Right cardiac atrium (tissue), 5 donors: ENCODE results near the gene ZXDC. TPM values are rescaled to one million over a fixed set of nuclear protein-coding genes. Genes with fewer than 3 reads are reported as not detected.

Experiments used
- ATAC-seq, 2 donors: fragments of 200-7000 bp; cut with Tn5 transposase; one replicate each; pipeline versions ENCODE4 v1.8.0 to v1.9.1; 2020; ENCODE audit warnings: moderate library complexity in 2 of 2, mild to moderate bottlenecking in 1 of 2
- DNase-seq, 3 donors: peaks; one replicate each; pipeline ENCODE4 v3.0.0-alpha.2; 2020
- H3K27ac ChIP-seq: one replicate; pipeline ENCODE4 v1.5.1; 2013; ENCODE audit warnings: mild to moderate bottlenecking, low read length, control low read depth, moderate library complexity
- H3K27me3 ChIP-seq: one replicate; pipeline ENCODE4 v1.6.1; 2013; ENCODE audit not compliant: control insufficient read depth, insufficient read depth
- H3K4me1 ChIP-seq: one replicate; pipeline ENCODE4 v1.6.1; 2013; ENCODE audit warnings: low read length; ENCODE audit not compliant: control insufficient read depth, insufficient read depth
- H3K4me3 ChIP-seq: one replicate; pipeline ENCODE4 v1.5.1; 2013; ENCODE audit warnings: low read length, control low read depth
- H3K9me3 ChIP-seq: one replicate; pipeline ENCODE4 v1.6.1; 2013; ENCODE audit warnings: low read length; ENCODE audit not compliant: control insufficient read depth
- WGBS: extraction: QIAGEN DNeasy Blood & Tissue Kit; methylation state at CpG from one replicate; pipeline ENCODE4 v1.1.7; 2013; 5-methylcytosine and 5-hydroxymethylcytosine counted together
- intact Hi-C, 4 donors: fragments of 100-400 bp; cut with DNase I; formaldehyde crosslinking; loops; one replicate each; pipeline versions ENCODE4 v1.11.0 to v1.14.0; 2022 to 2023
- polyA plus RNA-seq: library from polyadenylated mRNA; stranded (reverse); fragments of 200-250 nt; gene quantifications from one replicate; pipeline ENCODE4 v1.2.3, GENCODE V29; 2013
- total RNA-seq, 4 donors: library from RNA; stranded (reverse); fragmentation: NEBNext Ultra II Directional; extraction: Animal tissue kit (Norgen Biotek cat#: 25700); gene quantifications; one replicate each; pipeline ENCODE4 v1.2.1, GENCODE V29; 2021
- donor health status: healthy with polysubstance abuse.
- donor health status: DM: no; HTN: yes; CAD: no.
- donor health status: DM: no; HTN: no; CAD: no.
- donor health status: DM: no; HTN: yes; CAD: no; lungs with severe emphysema.
- donor health status: DM: yes; HTN: yes; CAD: no.

ZXDC gene
- total and polyA plus RNA-seq, 5 donors: 8.2 to 21.6 (median 19.3) TPM

DNA sequence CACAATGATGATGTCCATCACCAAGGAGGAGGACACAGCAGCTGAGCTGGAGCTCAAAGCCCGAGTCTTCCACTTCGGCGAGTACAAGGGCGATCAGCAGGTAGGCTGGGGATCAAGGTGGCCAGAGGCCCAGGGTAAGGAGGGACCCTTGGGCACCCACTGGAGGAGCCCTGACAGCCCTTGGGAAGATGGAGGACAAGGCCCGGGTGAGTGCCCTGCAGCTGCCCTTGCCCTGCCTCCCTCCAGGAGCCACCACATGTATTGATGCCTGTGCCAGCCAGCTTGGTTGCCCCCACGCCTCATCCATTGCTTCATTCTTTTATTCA is 42.6 kb downstream of the ZXDC start:
- no peak overlapping the region for H3K4me3 ChIP-seq
- intact Hi-C loops: no loop called here
- no peak for DNase-seq
- peak; percentile 30 to 32 for ATAC-seq
- no peaks in the 10 kb centered on the region for H3K27me3 ChIP-seq
- peak overlapping the region; percentile 25 for H3K27ac ChIP-seq
- no peaks in the 10 kb centered on the region for H3K9me3 ChIP-seq
- no peaks in the 10 kb centered on the region for H3K4me1 ChIP-seq
- 95% methylated on average over 6 of the region's 6 CpGs for WGBS

DNA sequence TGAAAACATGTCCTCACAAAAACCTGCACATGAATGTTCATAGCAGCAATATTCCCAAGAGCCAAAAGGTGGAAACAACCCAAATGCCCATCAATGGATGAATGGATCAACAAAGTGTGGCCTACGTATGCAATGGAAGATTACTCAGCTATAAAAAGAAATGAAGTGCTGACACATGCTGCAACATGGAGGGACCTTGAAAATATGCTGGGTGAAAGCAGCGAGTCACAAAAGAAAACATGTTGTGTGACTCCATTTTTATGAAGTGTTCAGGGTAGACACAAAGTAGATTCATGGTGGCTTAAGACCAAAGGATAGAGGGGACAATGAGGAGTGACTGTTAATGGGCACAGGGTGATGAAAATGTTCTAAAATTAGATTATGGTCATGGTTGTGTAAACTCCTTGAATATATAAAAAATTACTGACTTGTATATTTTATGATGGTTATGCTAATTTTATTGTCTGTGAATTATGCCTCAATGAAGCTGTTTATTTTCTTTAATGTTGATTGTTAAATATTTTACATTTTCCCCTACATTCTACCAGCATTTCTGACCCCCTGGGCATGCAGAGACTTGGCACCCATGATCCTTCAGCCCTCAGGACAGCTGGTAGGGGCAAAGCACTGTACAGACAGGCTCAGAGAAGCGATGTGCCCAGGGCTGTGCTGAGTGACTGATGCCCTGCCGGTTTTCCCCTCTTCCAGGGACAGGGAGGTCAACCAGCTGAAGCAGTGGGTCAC is 43.2 kb downstream of the ZXDC start:
- ATAC-seq: no peak
- Histone ChIP-seq H3K27me3 (no peaks in the 10 kb centered on the region), H3K27ac (peak overlapping the region; percentile 25), H3K9me3 (no peaks in the 10 kb centered on the region), H3K4me1 (no peaks in the 10 kb centered on the region), H3K4me3 (no peak overlapping the region)
- 85% methylated on average over 4 of the region's 4 CpGs for WGBS
- intact Hi-C loops: no loop called here
- no peak for DNase-seq

DNA sequence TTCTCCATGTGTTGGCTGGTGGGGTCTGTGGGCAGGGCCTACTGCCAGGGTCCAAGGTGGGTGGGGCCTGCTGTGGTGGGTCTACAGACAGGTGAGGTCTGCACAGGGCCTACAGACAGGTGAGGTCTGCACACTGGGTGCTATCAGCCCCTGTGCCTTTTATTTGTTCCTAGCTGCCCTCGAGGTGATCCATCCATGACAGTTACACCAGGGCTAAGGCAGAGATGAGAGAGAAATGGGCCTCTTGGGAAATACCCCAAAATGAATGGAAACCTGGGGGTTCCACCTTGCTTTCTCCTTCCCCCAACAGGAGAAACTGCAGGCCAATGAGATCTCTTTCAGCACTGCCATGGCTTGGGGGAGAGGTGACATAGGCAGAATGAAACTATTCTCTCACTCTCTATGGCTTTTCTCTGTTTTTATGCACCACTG is 44.6 kb downstream of the ZXDC start:
- H3K27ac ChIP-seq: no peak overlapping the region
- no peak overlapping the region for H3K4me3 ChIP-seq
- no peaks in the 10 kb centered on the region for H3K9me3 ChIP-seq
- intact Hi-C loops: no loop called here
- DNase-seq (no peak), ATAC-seq (no peak)
- no peaks in the 10 kb centered on the region for H3K4me1 ChIP-seq
- H3K27me3 ChIP-seq: no peaks in the 10 kb centered on the region
- 95% methylated on average over 1 of the region's 1 CpG for WGBS

DNA sequence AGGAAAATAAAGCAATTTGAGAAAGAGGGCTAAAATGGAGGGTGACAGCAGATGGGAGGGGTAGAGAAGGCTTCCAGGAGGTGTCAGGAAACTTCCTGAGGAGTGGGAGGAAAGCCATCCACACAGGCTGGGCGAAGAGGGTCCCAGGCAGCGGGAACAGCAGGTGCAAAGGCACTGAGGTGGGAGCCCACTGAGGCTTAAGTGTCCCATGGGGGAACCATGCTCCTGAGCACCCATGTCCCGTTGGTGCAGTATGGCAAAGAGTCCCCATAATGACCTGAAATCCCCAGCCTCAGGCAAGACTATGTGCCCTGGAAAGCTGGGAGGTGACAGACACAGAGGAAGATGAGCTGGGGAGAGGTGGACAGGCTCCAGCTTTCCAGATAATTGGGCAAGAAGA is 50.9 kb downstream of the ZXDC start:
- DNase-seq (no peak), ATAC-seq (no peak)
- H3K27me3 ChIP-seq: no peaks in the 10 kb centered on the region
- no peak overlapping the region for H3K27ac ChIP-seq
- H3K4me1 ChIP-seq: no peaks in the 10 kb centered on the region
- 96% methylated on average over 3 of the region's 3 CpGs for WGBS
- no peaks in the 10 kb centered on the region for H3K9me3 ChIP-seq
- no peak overlapping the region for H3K4me3 ChIP-seq
- intact Hi-C loops: no loop called here

DNA sequence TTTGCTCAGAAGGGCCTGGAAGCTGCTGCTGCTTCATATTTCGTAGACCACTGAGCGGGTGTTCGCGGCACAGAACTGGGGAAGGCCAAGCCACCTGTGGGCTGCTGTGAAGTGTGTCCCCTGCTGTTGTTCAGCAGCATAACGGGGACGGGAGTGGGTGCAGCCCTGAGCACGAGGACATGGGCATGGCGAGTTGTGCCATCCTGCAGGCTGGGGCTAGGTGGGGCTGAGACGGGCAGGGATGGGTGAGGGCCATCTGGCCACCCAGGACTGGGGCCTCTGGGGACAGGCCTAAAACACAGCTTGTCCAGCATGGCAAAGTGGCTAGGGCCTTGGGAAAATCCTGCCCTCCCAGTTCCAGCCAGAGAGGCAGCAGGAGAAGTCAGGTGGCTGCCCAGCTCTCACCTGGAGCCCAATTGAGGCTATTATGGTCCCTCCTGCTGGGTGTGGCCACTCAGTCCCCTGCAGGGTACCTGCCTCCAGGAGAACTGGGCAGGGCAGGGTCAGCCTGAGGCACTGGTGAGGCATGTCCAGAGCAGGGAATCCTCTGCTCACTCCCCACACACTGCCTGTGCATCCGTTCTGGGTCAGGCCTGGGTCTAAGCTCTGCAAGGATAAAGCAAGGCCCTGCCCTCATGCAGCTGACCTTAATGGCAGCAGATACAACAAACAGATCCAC is 51.5 kb downstream of the ZXDC start:
- DNase-seq (peak in 1 of 3 donors; percentile 27), ATAC-seq (no peak)
- 95% methylated on average over 10 of the region's 10 CpGs for WGBS
- H3K4me3 ChIP-seq: no peak overlapping the region
- no peaks in the 10 kb centered on the region for H3K4me1 ChIP-seq
- H3K27me3 ChIP-seq: no peaks in the 10 kb centered on the region
- no peaks in the 10 kb centered on the region for H3K9me3 ChIP-seq
- H3K27ac ChIP-seq: no peak overlapping the region
- intact Hi-C loops: no loop called here

DNA sequence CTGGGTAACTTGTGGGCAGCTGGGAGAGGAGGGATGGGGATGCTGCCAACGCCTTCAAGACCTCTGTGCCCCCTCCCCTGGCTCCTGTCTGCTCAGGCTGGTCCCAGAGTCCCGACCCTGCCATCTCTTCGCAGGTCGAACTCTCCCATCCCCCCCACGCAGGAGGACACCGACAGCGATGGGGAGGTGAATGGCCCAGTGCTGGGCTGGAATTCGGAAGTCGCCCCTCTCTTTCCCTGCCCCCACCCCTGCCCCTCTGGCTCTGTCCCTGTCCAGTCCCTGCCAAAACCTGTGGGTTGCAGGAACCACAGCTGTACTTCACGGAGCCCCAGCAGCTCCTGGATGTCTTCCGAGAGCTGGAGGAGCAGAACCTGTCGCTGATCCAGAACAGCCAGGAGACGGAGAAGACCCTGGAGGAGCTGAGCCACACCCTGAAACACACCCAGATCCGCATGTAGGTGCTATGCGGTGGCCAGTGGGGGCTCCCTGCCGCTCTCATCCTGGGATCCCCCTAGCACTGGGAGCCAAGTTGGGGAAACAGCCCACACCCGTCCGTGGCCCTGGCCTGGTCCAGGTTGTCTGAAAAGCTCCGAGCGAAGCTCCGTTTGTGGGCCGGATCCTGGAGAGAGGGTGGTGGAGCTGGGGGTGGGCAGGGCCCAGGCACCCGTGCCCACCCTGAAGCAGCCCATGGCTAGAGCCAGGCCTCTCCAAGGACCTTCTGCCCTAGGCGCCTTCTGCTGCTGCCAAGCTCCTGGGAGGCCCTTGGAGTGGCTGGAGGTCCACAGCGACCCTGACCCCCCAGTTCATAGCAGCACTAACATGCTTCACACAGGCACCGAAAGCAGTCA is 52.3 kb downstream of the ZXDC start:
- ATAC-seq (no peak), DNase-seq (peak in 1 of 3 donors; percentile 41)
- Histone ChIP-seq H3K27ac (no peak overlapping the region), H3K4me1 (no peaks in the 10 kb centered on the region), H3K4me3 (no peak overlapping the region), H3K27me3 (no peaks in the 10 kb centered on the region), H3K9me3 (no peaks in the 10 kb centered on the region)
- intact Hi-C loops: no loop called here
- WGBS: 85% methylated on average over 26 of the region's 26 CpGs

DNA sequence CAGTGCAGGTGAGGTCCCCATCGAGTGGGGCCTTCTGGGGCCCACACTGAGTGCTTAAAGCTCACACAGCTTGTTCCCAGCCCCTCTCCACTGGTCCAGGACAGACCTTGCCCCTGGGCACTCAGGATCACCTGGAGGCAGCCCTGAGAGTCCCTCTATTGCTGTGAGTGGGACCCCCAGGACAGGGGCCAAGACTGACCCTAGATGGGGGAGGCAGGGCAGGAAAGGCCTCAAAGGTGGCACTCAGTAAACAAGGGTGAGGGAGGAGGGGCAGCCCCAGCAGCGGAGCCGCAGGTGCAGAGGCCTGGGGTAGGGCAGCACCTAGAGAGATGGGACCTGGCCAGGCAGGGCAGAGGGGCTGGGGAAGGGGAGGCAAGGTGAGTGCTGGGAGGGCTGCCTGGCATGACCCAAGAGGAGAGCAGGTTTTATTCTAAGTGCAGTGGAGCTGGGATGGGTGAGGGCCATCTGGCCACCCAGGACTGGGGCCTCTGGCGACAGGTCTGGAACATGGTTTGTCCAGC is 53.1 kb downstream of the ZXDC start:
- intact Hi-C loops: no loop called here
- WGBS: 86% methylated on average over 4 of the region's 4 CpGs
- H3K4me1 ChIP-seq: no peaks in the 10 kb centered on the region
- ATAC-seq (peak in 1 of 2 donors; percentile 6), DNase-seq (peak in 1 of 3 donors; percentile 25)
- no peaks in the 10 kb centered on the region for H3K9me3 ChIP-seq
- H3K4me3 ChIP-seq: no peak overlapping the region
- H3K27me3 ChIP-seq: no peaks in the 10 kb centered on the region
- no peak overlapping the region for H3K27ac ChIP-seq

DNA sequence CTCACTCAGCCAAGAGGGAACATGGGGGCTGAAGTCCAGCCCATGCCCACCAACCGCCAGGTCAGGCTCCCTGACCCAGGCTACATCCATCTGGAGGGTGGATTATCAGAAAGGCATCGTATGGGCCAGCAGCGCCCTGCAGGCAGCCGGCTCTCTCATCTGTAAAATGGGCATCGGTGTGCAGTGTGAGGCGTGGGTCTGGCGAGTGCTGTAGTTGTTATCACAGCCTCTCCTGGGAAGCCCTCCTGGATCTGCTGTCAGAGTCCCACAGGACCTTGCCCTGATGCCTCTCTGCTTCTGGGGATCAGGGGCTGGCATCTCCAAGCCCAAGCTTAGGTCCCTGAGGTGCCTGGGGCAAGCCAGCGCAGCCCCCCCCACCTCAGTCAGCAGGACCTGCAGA is 53.6 kb downstream of the ZXDC start:
- ATAC-seq (no peak), DNase-seq (no peak)
- intact Hi-C loops: no loop called here
- H3K27ac ChIP-seq: no peak overlapping the region
- H3K4me1 ChIP-seq: no peaks in the 10 kb centered on the region
- H3K9me3 ChIP-seq: no peaks in the 10 kb centered on the region
- 89% methylated on average over 8 of the region's 8 CpGs for WGBS
- no peak overlapping the region for H3K4me3 ChIP-seq
- H3K27me3 ChIP-seq: no peaks in the 10 kb centered on the region

DNA sequence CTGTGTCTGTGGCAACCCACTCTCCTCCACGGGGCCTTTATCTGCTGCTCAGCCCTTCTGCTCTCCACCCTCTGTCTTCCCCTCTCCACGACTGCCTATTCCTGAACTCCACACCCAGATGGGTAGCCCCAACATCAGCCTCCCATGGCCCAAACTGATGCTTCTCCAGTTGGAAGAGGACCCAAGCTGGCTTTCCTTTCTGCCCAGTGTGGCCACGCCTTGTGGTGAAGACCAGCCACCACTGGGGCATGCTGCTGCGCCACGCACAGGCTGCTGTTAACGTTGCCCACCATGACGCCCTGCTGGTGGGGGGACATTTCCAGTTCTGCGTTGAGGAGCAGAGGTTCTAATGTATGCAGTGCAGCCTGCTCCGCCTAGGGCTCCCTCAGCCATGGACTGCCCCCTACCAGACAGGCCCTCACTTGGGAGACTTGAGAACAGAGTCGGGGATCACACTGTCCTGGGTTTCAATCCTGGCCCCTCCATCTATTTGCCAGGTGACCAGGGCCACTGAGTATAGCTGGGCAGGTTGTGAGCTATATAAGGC is 54.0 kb downstream of the ZXDC start:
- DNase-seq (peak in 1 of 3 donors; percentile 18), ATAC-seq (no peak)
- H3K4me1 ChIP-seq: no peaks in the 10 kb centered on the region
- intact Hi-C loops: no loop called here
- H3K4me3 ChIP-seq: no peak overlapping the region
- no peak overlapping the region for H3K27ac ChIP-seq
- H3K9me3 ChIP-seq: no peaks in the 10 kb centered on the region
- no peaks in the 10 kb centered on the region for H3K27me3 ChIP-seq
- WGBS: 82% methylated on average over 10 of the region's 10 CpGs

DNA sequence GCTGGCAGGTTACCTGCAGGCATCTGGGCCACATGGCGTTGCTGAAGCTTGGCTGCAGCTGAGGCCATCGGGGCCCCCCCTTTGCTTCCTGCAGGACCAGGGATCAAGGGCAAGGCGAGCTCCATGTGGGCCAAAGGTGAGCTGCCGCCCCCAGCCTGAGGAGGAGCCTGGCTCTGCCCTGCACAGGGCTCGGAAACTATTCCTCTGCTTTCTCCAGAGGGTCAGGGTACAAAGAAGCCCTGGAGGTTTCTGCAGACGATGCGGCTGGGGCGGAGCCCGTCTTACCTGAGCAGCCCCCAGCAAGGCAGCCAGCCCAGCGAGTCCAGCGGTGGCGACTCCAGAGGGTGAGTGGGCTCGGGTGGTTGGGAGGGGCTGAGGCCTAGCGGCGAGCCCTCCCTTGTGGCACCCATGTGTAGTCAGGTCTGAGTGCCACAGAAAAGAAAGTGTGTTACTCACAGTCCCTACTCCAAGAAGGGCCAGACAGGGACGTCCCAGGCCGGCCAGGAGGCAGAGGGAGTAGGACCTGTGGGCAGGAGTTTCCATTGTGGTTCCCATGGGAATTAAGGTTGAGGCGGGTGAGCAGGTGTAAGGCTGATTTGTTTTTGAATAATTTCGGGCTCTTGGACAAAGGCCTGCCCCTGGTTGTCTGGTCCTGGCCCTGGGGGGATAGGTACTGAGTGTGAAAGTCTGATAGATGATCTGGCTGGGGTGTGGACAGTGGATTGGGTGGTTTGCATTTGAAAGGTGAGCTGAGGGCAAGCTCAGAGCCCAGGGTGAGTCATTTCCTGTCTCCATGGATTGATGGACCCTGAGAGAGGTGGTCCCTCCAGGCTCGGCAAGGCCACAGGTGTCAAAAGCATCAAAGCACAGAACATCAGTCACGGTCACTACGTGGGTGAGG is 55.6 kb downstream of the ZXDC start:
- 80% methylated on average over 22 of the region's 22 CpGs for WGBS
- peak in 1 of 3 donors; percentile 46 for DNase-seq
- intact Hi-C loops: no loop called here
- H3K27ac ChIP-seq: no peak overlapping the region
- no peaks in the 10 kb centered on the region for H3K27me3 ChIP-seq
- no peaks in the 10 kb centered on the region for H3K4me1 ChIP-seq
- H3K9me3 ChIP-seq: no peaks in the 10 kb centered on the region
- no peak overlapping the region for H3K4me3 ChIP-seq
- ATAC-seq: no peak
